MM.1S (cell line): ENCODE results near the gene SLC2A11.

Source experiments
- DNase-seq: peaks from one replicate; pipeline ENCODE4 v3.0.0-alpha.2; 2015
- H2AFZ ChIP-seq: fragments of 300-600 bp; sonication (generic); 2 replicates; pipeline ENCODE4 v1.6.0; 2016; ENCODE audit warnings: antibody characterized with exemption, low read length
- H3F3A ChIP-seq: fragments of 300-600 bp; sonication (generic); 2 replicates; pipeline ENCODE4 v1.6.1; 2016; ENCODE audit warnings: mild to moderate bottlenecking, antibody characterized with exemption, low read length, moderate library complexity, mixed read lengths; ENCODE audit not compliant: insufficient read depth
- H3K27ac ChIP-seq: fragments of 300-600 bp; sonication (generic); 2 replicates; pipeline ENCODE4 v1.5.1; 2016; ENCODE audit warnings: mild to moderate bottlenecking, low read length
- H3K27me3 ChIP-seq: fragments of 300-600 bp; sonication (generic); replicated peaks from 2 replicates; pipeline ENCODE4 v1.6.0; 2016; ENCODE audit warnings: low read length; ENCODE audit not compliant: insufficient read depth
- H3K36me3 ChIP-seq: fragments of 300-600 bp; sonication (generic); replicated peaks from 2 replicates; pipeline ENCODE4 v1.6.1; 2016; ENCODE audit warnings: mild to moderate bottlenecking, low read length, mixed read lengths; ENCODE audit not compliant: insufficient read depth
- H3K4me1 ChIP-seq: fragments of 300-600 bp; sonication (generic); 2 replicates; pipeline ENCODE4 v1.6.1; 2016; ENCODE audit warnings: low read length, mixed read lengths
- H3K4me2 ChIP-seq: fragments of 300-600 bp; sonication (generic); 2 replicates; pipeline ENCODE4 v1.6.0; 2016; ENCODE audit warnings: low read depth, low read length
- H3K4me3 ChIP-seq: fragments of 300-600 bp; sonication (generic); 2 replicates; pipeline ENCODE4 v1.5.1; 2016; ENCODE audit warnings: low read length, mixed read lengths
- H3K79me2 ChIP-seq: fragments of 300-600 bp; sonication (generic); 2 replicates; pipeline ENCODE4 v1.6.1; 2016; ENCODE audit warnings: mixed run types, low read length, mixed read lengths
- H3K9ac ChIP-seq: fragments of 300-600 bp; sonication (generic); 2 replicates; pipeline ENCODE4 v1.6.1; 2016; ENCODE audit warnings: low read length, mixed read lengths
- H3K9me2 ChIP-seq: fragments of 300-600 bp; sonication (generic); replicated peaks from 2 replicates; pipeline ENCODE4 v1.6.1; 2016; ENCODE audit warnings: mild to moderate bottlenecking, low read length, mixed read lengths; ENCODE audit not compliant: insufficient read depth
- H3K9me3 ChIP-seq: fragments of 300-600 bp; sonication (generic); replicated peaks from 2 replicates; pipeline ENCODE4 v1.6.1; 2016; ENCODE audit warnings: mild to moderate bottlenecking, low read length, mixed read lengths; ENCODE audit not compliant: insufficient read depth
- H4K20me1 ChIP-seq: fragments of 300-600 bp; sonication (generic); 2 replicates; pipeline ENCODE4 v1.6.1; 2016; ENCODE audit warnings: mild to moderate bottlenecking, low read length, moderate library complexity, mixed read lengths; ENCODE audit not compliant: insufficient read depth
- CTCF ChIP-seq: fragments of 300-600 bp; sonication (generic); IDR thresholded peaks from 2 replicates; pipeline ENCODE4 v1.5.1; 2016; ENCODE audit warnings: antibody characterized with exemption, low read length, mixed read lengths
- EZH2 ChIP-seq: fragments of 300-600 bp; sonication (generic); optimal IDR thresholded peaks from 2 replicates; pipeline ENCODE3; 2017; ENCODE audit warnings: low read depth, mild to moderate bottlenecking, antibody characterized with exemption, low read length, mixed read lengths
- EZH2phosphoT487 ChIP-seq: fragments of 300-600 bp; sonication (generic); IDR thresholded peaks from 2 replicates; pipeline ENCODE4 v1.6.1; 2018; ENCODE audit warnings: antibody characterized with exemption, low read length

SLC2A11 gene

GRCh38 chr22:23875801-23876200, 18.1 kb downstream of the SLC2A11 start:
- no peak overlapping the region for H3K4me2 ChIP-seq

GRCh38 chr22:23877566-23877965, 19.9 kb downstream of the SLC2A11 start:
- H3K9me3 ChIP-seq = no peaks in the 10 kb centered on the region
- H3F3A ChIP-seq = no peaks in the 10 kb centered on the region
- no peak overlapping the region for H3K4me3 ChIP-seq
- TF ChIP-seq CTCF (no peak), EZH2 (no peak), EZH2phosphoT487 (no peak)
- no peak overlapping the region for H3K27ac ChIP-seq
- H4K20me1 ChIP-seq = no peaks in the 10 kb centered on the region
- H2AFZ ChIP-seq = no peak overlapping the region
- no peaks in the 10 kb centered on the region for H3K27me3 ChIP-seq
- H3K79me2 ChIP-seq = no peaks in the 10 kb centered on the region
- H3K9ac ChIP-seq = no peak overlapping the region
- no peak overlapping the region for H3K4me2 ChIP-seq
- no peak for DNase-seq
- no peaks in the 10 kb centered on the region for H3K4me1 ChIP-seq
- H3K36me3 ChIP-seq = no peaks in the 10 kb centered on the region
- no peaks in the 10 kb centered on the region for H3K9me2 ChIP-seq

More at GRCh38 chr22:23875801-23876200, 18.1 kb downstream of the SLC2A11 start:
- no peaks in the 10 kb centered on the region for H3K79me2 ChIP-seq
- no peaks in the 10 kb centered on the region for H3K36me3 ChIP-seq
- no peak overlapping the region for H3K9ac ChIP-seq
- H2AFZ ChIP-seq = no peak overlapping the region
- no peak for DNase-seq
- no peaks in the 10 kb centered on the region for H3K9me3 ChIP-seq
- no peaks in the 10 kb centered on the region for H3K4me1 ChIP-seq
- no peak overlapping the region for H3K27ac ChIP-seq
- TF ChIP-seq CTCF (no peak), EZH2 (no peak), EZH2phosphoT487 (no peak)
- no peak overlapping the region for H3K4me3 ChIP-seq
- no peaks in the 10 kb centered on the region for H3F3A ChIP-seq
- H3K9me2 ChIP-seq = no peaks in the 10 kb centered on the region
- H3K27me3 ChIP-seq = no peaks in the 10 kb centered on the region
- no peaks in the 10 kb centered on the region for H4K20me1 ChIP-seq

- no peaks in the 10 kb centered on the region for H3F3A ChIP-seq
- H3K4me2 ChIP-seq = no peak overlapping the region
- no peaks in the 10 kb centered on the region for H3K9me3 ChIP-seq
- H3K9me2 ChIP-seq = no peaks in the 10 kb centered on the region
- no peak for TF ChIP-seq EZH2
- no peak for TF ChIP-seq EZH2phosphoT487
- TF ChIP-seq CTCF = no peak
- no peaks in the 10 kb centered on the region for H4K20me1 ChIP-seq
- no peak overlapping the region for H3K9ac ChIP-seq
- no peak overlapping the region for H2AFZ ChIP-seq
- no peaks in the 10 kb centered on the region for H3K27me3 ChIP-seq
- H3K4me3 ChIP-seq = no peak overlapping the region
- H3K4me1 ChIP-seq = no peaks in the 10 kb centered on the region
- H3K27ac ChIP-seq = no peak overlapping the region
- no peaks in the 10 kb centered on the region for H3K79me2 ChIP-seq
- DNase-seq = no peak
- H3K36me3 ChIP-seq = no peaks in the 10 kb centered on the region
These were observed 20.5 kb downstream of the SLC2A11 start for GRCh38 chr22:23878219-23878618.
